Uterus (tissue), 2 donors: ENCODE data around the gene TMEM254.

Experiments
- POLR2A ChIP-seq, 2 donors: fragments of 450-650 bp; IDR thresholded peaks; one replicate each; pipeline ENCODE4 v1.6.1; 2016; ENCODE audit warnings: antibody characterized with exemption in 2 of 2, mild to moderate bottlenecking in 1 of 2, moderate library complexity in 1 of 2
- TF ChIP-seq, protein P1 (sequence below), 4 experiments: fragments of 200-600 bp in 2 of 4; fragments of 450-650 bp in 2 of 4; sonication (generic) in 2 of 4; IDR thresholded peaks; one replicate each; pipeline ENCODE4 v1.5.1; 2016 to 2019; ENCODE audit warnings: antibody characterized with exemption in 4 of 4, mild to moderate bottlenecking in 2 of 4, moderate library complexity in 1 of 4

DNA sequence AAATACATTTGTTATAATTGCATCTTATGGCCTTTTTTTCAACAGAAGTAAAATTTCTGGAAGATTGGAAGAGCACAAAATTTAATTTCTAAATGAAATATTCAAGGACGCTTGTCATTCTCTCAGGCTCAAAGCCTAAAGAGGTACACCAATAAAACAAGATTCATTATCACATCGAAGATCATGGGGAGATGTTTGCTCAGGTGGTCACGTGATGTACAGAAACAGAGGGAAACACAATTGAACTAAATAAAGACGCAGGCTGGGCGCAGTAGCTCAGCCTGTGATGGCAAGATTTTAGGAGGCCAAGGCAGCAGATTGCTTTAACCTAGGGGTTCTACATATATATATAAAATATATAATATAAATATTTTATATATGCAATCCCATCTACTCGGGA, 37.3 kb upstream of the TMEM254 start:
- TF ChIP-seq, protein P1, sequence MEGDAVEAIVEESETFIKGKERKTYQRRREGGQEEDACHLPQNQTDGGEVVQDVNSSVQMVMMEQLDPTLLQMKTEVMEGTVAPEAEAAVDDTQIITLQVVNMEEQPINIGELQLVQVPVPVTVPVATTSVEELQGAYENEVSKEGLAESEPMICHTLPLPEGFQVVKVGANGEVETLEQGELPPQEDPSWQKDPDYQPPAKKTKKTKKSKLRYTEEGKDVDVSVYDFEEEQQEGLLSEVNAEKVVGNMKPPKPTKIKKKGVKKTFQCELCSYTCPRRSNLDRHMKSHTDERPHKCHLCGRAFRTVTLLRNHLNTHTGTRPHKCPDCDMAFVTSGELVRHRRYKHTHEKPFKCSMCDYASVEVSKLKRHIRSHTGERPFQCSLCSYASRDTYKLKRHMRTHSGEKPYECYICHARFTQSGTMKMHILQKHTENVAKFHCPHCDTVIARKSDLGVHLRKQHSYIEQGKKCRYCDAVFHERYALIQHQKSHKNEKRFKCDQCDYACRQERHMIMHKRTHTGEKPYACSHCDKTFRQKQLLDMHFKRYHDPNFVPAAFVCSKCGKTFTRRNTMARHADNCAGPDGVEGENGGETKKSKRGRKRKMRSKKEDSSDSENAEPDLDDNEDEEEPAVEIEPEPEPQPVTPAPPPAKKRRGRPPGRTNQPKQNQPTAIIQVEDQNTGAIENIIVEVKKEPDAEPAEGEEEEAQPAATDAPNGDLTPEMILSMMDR (IDR thresholded peaks at IDR 0.05) = no peak
- no peak for TF ChIP-seq POLR2A (IDR thresholded peaks at IDR 0.05)
